ENCODE results near the gene HOXD8. TPM values are rescaled to one million over a fixed set of nuclear protein-coding genes. Genes with fewer than 3 reads are reported as not detected.

The HOXD8 gene
- total RNA-seq, 1 donor from 2014 or later: not detected

GRCh38 chr2:176161825-176162626 is 32.5 kb downstream of the HOXD8 start:
- CTCF ChIA-PET: interaction anchor here (1.0 kb wide), 1 partner anchor 11 kb away, joined by 3 read pairs; no protein-coding TSS in a partner anchor
- Mint-ChIP-seq H3K27me3 (peaks cover 64% of the 10 kb centered on the region), H3K9me3 (peaks cover 5% of the 10 kb centered on the region), H3K4me1 (peaks cover 3% of the 10 kb centered on the region), H3K4me3 (no peak overlapping the region), H3K27ac (no peak overlapping the region), H3K36me3 (ENCODE audit: low read depth) (no peaks in the 10 kb centered on the region)
- TF ChIP-seq CTCF (IDR thresholded peaks at IDR 0.05): no peak
- ATAC-seq (ENCODE audit: low read depth) (no peak), DNase-seq (no peak)
- intact Hi-C loops (cut with micrococcal nuclease): loop anchor here (2.0 to 10.0 kb wide), 2 partner anchors 35 to 1827 kb away; partner anchors contain the start of gene SP9
- POLR2A ChIA-PET: no interaction called here

- CTCF ChIA-PET: no interaction called here
- Mint-ChIP-seq H3K36me3 (ENCODE audit: low read depth) (no peaks in the 10 kb centered on the region), H3K4me3 (no peak overlapping the region), H3K4me1 (no peaks in the 10 kb centered on the region), H3K9me3 (peaks cover 5% of the 10 kb centered on the region), H3K27ac (no peak overlapping the region), H3K27me3 (peaks cover 67% of the 10 kb centered on the region)
- intact Hi-C loops (cut with micrococcal nuclease): loop anchor here (2.0 to 10.0 kb wide), 2 partner anchors 36 to 1828 kb away; partner anchors contain the start of gene SP9
- no peak for ATAC-seq (ENCODE audit: low read depth)
- TF ChIP-seq CTCF (IDR thresholded peaks at IDR 0.05): no peak
- POLR2A ChIA-PET: no interaction called here
- no peak for DNase-seq
Measured at GRCh38 chr2:176162911-176163671, 33.6 kb downstream of the HOXD8 start.

- CTCF ChIA-PET: no interaction called here
- intact Hi-C loops (cut with micrococcal nuclease): loop anchor here (2.0 to 10.0 kb wide), 2 partner anchors 37 to 1829 kb away; partner anchors contain the start of gene SP9
- no peak overlapping the region for H3K4me3 Mint-ChIP-seq
Measured at GRCh38 chr2:176163672-176164056, 34.2 kb downstream of the HOXD8 start.

GRCh38 chr2:176164201-176164600 is 34.7 kb downstream of the HOXD8 start:
- POLR2A ChIA-PET: no interaction called here
- Mint-ChIP-seq H3K9me3 (peaks cover 5% of the 10 kb centered on the region), H3K4me3 (no peak overlapping the region)

More at GRCh38 chr2:176163672-176164056, 34.2 kb downstream of the HOXD8 start:
- H3K4me1 Mint-ChIP-seq: no peaks in the 10 kb centered on the region
- peaks cover 63% of the 10 kb centered on the region for H3K27me3 Mint-ChIP-seq
- no peak overlapping the region for H3K27ac Mint-ChIP-seq
- no peak for ATAC-seq (ENCODE audit: low read depth)
- H3K36me3 Mint-ChIP-seq (ENCODE audit: low read depth): no peaks in the 10 kb centered on the region
- DNase-seq: no peak
- POLR2A ChIA-PET: no interaction called here
- no peak for TF ChIP-seq CTCF (IDR thresholded peaks at IDR 0.05)
- H3K9me3 Mint-ChIP-seq: peaks cover 5% of the 10 kb centered on the region

More at GRCh38 chr2:176164201-176164600, 34.7 kb downstream of the HOXD8 start:
- H3K4me1 Mint-ChIP-seq: no peaks in the 10 kb centered on the region
- no peak for TF ChIP-seq CTCF (IDR thresholded peaks at IDR 0.05)
- DNase-seq (no peak), ATAC-seq (ENCODE audit: low read depth) (no peak)
- intact Hi-C loops (cut with micrococcal nuclease): loop anchor here (10.0 kb wide), 1 partner anchor 1829 kb away; the partner anchor contains the start of gene SP9
- no peak overlapping the region for H3K27ac Mint-ChIP-seq
- no peaks in the 10 kb centered on the region for H3K36me3 Mint-ChIP-seq (ENCODE audit: low read depth)
- CTCF ChIA-PET: no interaction called here
- H3K27me3 Mint-ChIP-seq: peaks cover 66% of the 10 kb centered on the region
